Fibroblast of mammary gland (primary cell): ENCODE measurements around the gene RBFOX1.

Experiments used
- DNase-seq: peaks from one replicate; pipeline ENCODE4 v3.0.0-alpha.2; 2010; ENCODE audit warnings: low read depth
- H3K4me3 ChIP-seq: 2 replicates; pipeline ENCODE4 v1.5.1; 2011; ENCODE audit warnings: low read depth, mild to moderate bottlenecking, low read length, moderate library complexity; ENCODE audit not compliant: control insufficient read depth
- TF ChIP-seq, protein P1 (sequence below): conservative IDR thresholded peaks from 2 replicates; pipeline ENCODE4 v1.5.1; 2011; ENCODE audit warnings: low read depth, low read length, inconsistent platforms; ENCODE audit not compliant: control insufficient read depth, insufficient read depth

Gene RBFOX1

DNA sequence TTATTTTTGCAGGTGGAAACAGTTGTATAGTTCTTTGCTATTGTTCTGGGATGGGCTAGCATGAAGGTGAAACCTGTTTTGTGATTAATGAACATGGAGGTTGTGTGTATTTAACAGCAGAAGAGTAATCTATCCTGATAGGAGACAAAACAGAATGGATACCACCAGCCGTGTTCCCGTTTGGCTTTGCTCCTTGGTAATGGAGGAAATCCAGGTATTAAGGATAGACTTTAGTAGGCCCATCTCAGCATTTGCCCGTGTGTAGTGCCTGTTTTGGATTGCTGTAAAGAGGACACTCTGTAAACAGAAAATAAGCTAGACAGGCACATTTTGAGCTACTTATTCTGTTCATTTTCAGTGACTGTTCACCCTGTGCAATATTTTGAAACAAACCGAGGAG lies 215.1 kb downstream of the RBFOX1 start:
- DNase-seq: no peak
- TF ChIP-seq, protein P1, sequence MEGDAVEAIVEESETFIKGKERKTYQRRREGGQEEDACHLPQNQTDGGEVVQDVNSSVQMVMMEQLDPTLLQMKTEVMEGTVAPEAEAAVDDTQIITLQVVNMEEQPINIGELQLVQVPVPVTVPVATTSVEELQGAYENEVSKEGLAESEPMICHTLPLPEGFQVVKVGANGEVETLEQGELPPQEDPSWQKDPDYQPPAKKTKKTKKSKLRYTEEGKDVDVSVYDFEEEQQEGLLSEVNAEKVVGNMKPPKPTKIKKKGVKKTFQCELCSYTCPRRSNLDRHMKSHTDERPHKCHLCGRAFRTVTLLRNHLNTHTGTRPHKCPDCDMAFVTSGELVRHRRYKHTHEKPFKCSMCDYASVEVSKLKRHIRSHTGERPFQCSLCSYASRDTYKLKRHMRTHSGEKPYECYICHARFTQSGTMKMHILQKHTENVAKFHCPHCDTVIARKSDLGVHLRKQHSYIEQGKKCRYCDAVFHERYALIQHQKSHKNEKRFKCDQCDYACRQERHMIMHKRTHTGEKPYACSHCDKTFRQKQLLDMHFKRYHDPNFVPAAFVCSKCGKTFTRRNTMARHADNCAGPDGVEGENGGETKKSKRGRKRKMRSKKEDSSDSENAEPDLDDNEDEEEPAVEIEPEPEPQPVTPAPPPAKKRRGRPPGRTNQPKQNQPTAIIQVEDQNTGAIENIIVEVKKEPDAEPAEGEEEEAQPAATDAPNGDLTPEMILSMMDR: no peak
- H3K4me3 ChIP-seq: no peak overlapping the region

DNA sequence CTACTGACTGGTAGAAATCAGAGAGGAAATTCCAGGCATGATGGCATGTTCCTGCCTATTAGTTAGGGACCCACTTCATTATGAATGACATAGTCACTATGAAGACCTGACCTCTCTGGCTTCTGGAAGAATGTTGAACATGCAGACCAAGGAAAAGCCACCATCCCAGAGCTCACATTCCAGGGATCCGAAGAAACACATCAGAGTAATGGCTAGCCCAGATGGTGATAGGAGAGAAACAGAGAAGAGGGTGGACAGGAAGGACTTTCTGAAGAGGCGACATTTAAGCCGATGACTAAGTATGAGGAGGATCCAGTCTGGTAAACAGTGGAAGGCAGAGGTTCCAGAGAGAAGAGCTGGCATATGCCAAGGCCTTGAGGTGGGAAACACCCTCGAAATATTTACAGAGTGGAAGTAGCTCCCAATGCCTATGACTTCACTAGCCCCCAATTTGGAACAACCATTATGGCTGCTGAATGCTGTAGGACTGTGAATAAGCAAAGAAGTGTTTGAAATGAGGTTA lies 216.2 kb downstream of the RBFOX1 start:
- DNase-seq: no peak
- TF ChIP-seq, protein P1: no peak
- no peak overlapping the region for H3K4me3 ChIP-seq

DNA sequence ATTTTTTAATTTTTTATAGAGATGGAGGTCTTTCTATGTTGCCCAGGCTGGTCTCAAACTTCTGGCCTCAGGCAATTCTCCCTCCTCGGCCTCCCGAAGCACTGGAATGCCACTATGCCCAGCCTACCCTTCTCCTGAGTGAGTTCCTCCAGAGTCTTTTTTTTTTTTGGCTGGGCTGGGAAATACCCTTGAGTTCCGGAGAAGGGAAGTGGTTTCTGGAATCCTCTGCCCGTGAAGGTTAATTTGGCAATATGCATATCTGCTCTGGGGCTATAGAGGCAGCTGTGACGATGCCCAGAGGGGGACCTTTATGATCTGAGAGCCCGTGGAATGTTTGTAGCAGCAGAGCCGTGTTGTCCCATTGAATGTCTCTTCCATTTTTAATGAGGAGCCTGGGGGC lies 217.5 kb downstream of the RBFOX1 start:
- TF ChIP-seq, protein P1: no peak
- no peak overlapping the region for H3K4me3 ChIP-seq
- DNase-seq: no peak

DNA sequence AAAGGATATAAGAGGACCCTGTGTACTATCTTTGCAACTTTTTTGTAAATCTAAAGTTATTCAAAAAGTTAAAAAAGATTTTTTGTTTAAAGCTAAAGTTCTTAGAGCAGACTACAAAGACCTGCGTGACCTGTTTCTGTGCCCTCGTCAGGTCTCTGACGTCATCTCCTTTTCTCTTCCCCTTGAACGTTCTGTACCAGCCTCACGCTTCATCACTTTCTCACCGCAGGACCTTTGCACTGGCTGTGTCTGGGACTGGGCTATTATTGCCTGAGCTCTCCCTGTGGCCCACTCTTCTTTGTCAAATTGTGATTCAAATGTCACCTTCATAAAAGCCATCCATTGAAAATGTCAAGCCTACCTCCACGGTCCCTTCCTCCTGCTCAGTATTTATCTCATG lies 222.8 kb downstream of the RBFOX1 start:
- DNase-seq: no peak
- TF ChIP-seq, protein P1: no peak
- H3K4me3 ChIP-seq: no peak overlapping the region

DNA sequence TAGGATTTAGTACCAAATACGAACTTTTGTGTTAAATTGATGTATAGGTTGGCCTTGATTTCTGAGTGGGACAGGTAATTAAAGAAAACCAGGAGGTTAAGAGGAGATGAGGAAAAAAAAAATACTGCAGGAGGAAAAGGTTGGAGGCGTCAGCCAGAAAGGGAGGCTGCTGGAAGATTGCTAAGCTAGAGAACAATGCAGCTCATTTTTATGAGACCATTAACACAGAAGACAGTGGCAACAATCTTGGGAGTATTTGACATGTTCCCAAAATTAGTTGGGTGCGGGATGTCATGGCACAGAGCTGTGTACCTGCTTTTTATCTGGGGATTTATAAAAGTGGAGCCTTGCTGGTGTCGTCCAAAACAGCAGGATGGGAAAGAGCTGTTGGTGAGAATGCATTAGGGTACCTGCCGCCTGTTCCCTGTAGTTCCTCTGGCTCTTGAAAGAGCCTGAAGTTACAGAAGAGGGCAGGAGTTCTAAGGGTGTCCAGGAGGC lies 229.3 kb downstream of the RBFOX1 start:
- H3K4me3 ChIP-seq: no peak overlapping the region
- no peak for DNase-seq
- TF ChIP-seq, protein P1: no peak

DNA sequence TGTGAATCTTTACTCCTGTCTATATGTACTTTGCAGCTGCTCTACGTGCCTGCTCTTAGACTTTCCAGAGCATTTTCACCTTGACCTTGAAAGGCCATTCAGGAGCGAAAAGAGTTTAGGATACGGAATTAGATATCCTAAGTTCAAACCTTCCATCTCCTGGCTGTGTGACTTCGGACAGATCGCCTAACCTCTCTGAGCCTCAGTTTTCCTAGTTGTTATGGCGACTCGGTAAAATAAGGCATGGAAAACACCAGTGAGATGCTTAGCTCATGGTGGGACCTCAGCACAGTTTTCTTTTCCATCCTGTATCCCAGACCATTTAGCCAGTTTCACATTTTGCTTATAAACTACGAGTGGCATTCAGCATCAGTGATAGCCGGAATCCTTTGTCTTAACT lies 233.7 kb downstream of the RBFOX1 start:
- TF ChIP-seq, protein P1: no peak
- no peak for DNase-seq
- no peak overlapping the region for H3K4me3 ChIP-seq

DNA sequence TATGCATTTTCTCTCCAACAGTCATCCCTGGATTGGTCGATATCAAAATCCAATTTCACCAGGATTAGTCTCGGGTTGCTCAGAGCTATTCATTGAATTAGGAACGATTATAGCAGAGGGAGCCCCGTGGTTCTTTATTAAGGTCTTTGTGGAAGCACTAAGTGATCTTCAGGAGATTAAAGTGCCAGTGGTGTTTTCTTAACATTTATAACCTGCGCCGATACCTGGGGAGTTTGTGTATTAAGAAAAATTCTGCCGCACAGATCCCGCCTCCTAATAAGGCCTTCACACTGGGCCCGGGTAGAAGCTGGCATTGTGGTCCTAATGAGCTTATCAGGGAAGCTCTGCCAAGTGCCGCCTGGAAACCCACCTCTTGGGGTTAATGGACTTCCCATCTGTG lies 238.7 kb downstream of the RBFOX1 start:
- DNase-seq: no peak
- H3K4me3 ChIP-seq: no peak overlapping the region
- TF ChIP-seq, protein P1: no peak
